HepG2 (cell line): ENCODE results near the gene JADE3. TPM values are rescaled to one million over a fixed set of nuclear protein-coding genes. Genes with fewer than 3 reads are reported as not detected.

Experiments
- ASH2L ChIP-seq: fragments of 300-600, 200-600 bp; sonication (generic); IDR thresholded peaks from 2 replicates; pipeline ENCODE4 v1.7.0; 2017; ENCODE audit warnings: low read depth, mild to moderate bottlenecking, moderate library complexity, mixed read lengths, low read length; ENCODE audit not compliant: insufficient read length
- EED ChIP-seq: sonication (generic); formaldehyde crosslinking; IDR thresholded peaks from 2 replicates; pipeline ENCODE4 v1.5.0; 2020; ENCODE audit warnings: mild to moderate bottlenecking, missing genetic modification reagents
- GFI1 ChIP-seq: sonication (generic); formaldehyde crosslinking; IDR thresholded peaks from 2 replicates; pipeline ENCODE4 v1.5.0; 2020; ENCODE audit warnings: missing genetic modification reagents, mild to moderate bottlenecking, borderline replicate concordance
- KDM2A ChIP-seq: sonication (generic); formaldehyde crosslinking; IDR thresholded peaks from 2 replicates; pipeline ENCODE4 v1.4.0; 2020; ENCODE audit warnings: low read depth, missing genetic modification reagents, borderline replicate concordance
- KDM5B ChIP-seq: sonication (generic); formaldehyde crosslinking; IDR thresholded peaks from 2 replicates; pipeline ENCODE4 v1.4.0; 2020; ENCODE audit warnings: missing genetic modification reagents, mild to moderate bottlenecking, borderline replicate concordance
- PHF8 ChIP-seq: sonication (generic); formaldehyde crosslinking; IDR thresholded peaks from 2 replicates; pipeline ENCODE4 v1.5.0; 2020; ENCODE audit warnings: missing genetic modification reagents
- TOPORS ChIP-seq: sonication (generic); formaldehyde crosslinking; IDR thresholded peaks from 2 replicates; pipeline ENCODE4 v1.8.0; 2023; ENCODE audit warnings: mild to moderate bottlenecking, missing genetic modification reagents
- ZBTB10 ChIP-seq: sonication (generic); formaldehyde crosslinking; IDR thresholded peaks from 2 replicates; pipeline ENCODE4 v1.4.0; 2020; ENCODE audit warnings: missing genetic modification reagents, borderline replicate concordance
- ZBTB3 ChIP-seq: sonication (generic); formaldehyde crosslinking; IDR thresholded peaks from 2 replicates; pipeline ENCODE4 v1.4.0; 2020; ENCODE audit warnings: low read depth, mild to moderate bottlenecking, moderate library complexity, missing genetic modification reagents, borderline replicate concordance
- ZBTB49 ChIP-seq: sonication (generic); formaldehyde crosslinking; IDR thresholded peaks from 2 replicates; pipeline ENCODE4 v1.4.0; 2020; ENCODE audit warnings: missing genetic modification reagents, borderline replicate concordance
- ZNF34 ChIP-seq: sonication (generic); formaldehyde crosslinking; IDR thresholded peaks from 2 replicates; pipeline ENCODE4 v1.4.0; 2020; ENCODE audit warnings: mild to moderate bottlenecking, missing genetic modification reagents, borderline replicate concordance
- ZNF556 ChIP-seq: sonication (generic); formaldehyde crosslinking; IDR thresholded peaks from 2 replicates; pipeline ENCODE4 v1.4.0; 2020; ENCODE audit warnings: mild to moderate bottlenecking, missing genetic modification reagents, borderline replicate concordance
- ZNF691 ChIP-seq: sonication (generic); formaldehyde crosslinking; IDR thresholded peaks from 2 replicates; pipeline ENCODE4 v1.4.0; 2020; ENCODE audit warnings: missing genetic modification reagents, low read depth, mild to moderate bottlenecking, borderline replicate concordance
- ZNF709 ChIP-seq: sonication (generic); formaldehyde crosslinking; IDR thresholded peaks from 2 replicates; pipeline ENCODE4 v1.5.0; 2020; ENCODE audit warnings: mild to moderate bottlenecking, missing genetic modification reagents
- polyA plus RNA-seq, 8 experiments: library from polyadenylated mRNA; depleted of rRNA in 3 of 8; stranded (reverse) in 7 of 8; unstranded in 1 of 8; fragments of >200 nt; fragmentation: Illumina TruSeq in 4 of 8; extraction: Trizol in 4 of 8; gene quantifications; 2 replicates each; pipeline versions ENCODE4 v1.2.1 to v1.2.3, GENCODE V29; 2011 to 2016; ENCODE audit warnings: low read depth in 4 of 8, missing spikeins in 1 of 8, mixed read lengths in 1 of 8; ENCODE audit not compliant: insufficient read depth in 1 of 8
- total RNA-seq, 5 experiments: library from RNA; depleted of rRNA; stranded (reverse); fragments of >200 nt; fragmentation: Illumina TruSeq; extraction: Trizol; gene quantifications; 2 replicates each; pipeline ENCODE4 v1.2.3, GENCODE V29; 2016; ENCODE audit warnings: low read depth in 1 of 5
- TF ChIP-seq, protein P1 (sequence below): sonication (generic); formaldehyde crosslinking; IDR thresholded peaks from 2 replicates; pipeline ENCODE4 v1.8.1; 2023; ENCODE audit warnings: mild to moderate bottlenecking, missing genetic modification reagents
- TF ChIP-seq, protein P2 (sequence below): sonication (generic); formaldehyde crosslinking; IDR thresholded peaks from 2 replicates; pipeline ENCODE4 v1.8.1; 2023; ENCODE audit warnings: mild to moderate bottlenecking, missing genetic modification reagents
- TF ChIP-seq, protein P3 (sequence below): sonication (generic); formaldehyde crosslinking; IDR thresholded peaks from 2 replicates; pipeline ENCODE4 v1.4.0; 2020; ENCODE audit warnings: missing genetic modification reagents

Gene JADE3
- total and polyA plus RNA-seq, 2 of the 13 experiments (the other 11 are each of a cell fraction or from before 2014, with no cell fraction given), result 7.7 to 7.8 TPM

- TF ChIP-seq ZBTB49, result no peak
- peak; percentile 12 for TF ChIP-seq ASH2L
- TF ChIP-seq ZBTB10 (CRISPR knock-in tag), result 0 out of 2 replicates have a peak, but pooled peaks have one; percentile 14
- no peak for TF ChIP-seq ZBTB3 (CRISPR knock-in tag)
- no peak for TF ChIP-seq GFI1 (CRISPR knock-in tag)
- TF ChIP-seq, protein P1, sequence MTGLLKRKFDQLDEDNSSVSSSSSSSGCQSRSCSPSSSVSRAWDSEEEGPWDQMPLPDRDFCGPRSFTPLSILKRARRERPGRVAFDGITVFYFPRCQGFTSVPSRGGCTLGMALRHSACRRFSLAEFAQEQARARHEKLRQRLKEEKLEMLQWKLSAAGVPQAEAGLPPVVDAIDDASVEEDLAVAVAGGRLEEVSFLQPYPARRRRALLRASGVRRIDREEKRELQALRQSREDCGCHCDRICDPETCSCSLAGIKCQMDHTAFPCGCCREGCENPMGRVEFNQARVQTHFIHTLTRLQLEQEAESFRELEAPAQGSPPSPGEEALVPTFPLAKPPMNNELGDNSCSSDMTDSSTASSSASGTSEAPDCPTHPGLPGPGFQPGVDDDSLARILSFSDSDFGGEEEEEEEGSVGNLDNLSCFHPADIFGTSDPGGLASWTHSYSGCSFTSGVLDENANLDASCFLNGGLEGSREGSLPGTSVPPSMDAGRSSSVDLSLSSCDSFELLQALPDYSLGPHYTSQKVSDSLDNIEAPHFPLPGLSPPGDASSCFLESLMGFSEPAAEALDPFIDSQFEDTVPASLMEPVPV (CRISPR knock-in tag), result no peak
- TF ChIP-seq, protein P2, sequence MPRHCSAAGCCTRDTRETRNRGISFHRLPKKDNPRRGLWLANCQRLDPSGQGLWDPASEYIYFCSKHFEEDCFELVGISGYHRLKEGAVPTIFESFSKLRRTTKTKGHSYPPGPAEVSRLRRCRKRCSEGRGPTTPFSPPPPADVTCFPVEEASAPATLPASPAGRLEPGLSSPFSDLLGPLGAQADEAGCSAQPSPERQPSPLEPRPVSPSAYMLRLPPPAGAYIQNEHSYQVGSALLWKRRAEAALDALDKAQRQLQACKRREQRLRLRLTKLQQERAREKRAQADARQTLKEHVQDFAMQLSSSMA, result no peak
- no peak for TF ChIP-seq EED
- TF ChIP-seq ZNF691 (CRISPR knock-in tag), result peak; percentile 40; the same call in 1 of the 2 replicates
- TF ChIP-seq ZNF34 (CRISPR knock-in tag), result no peak
- no peak for TF ChIP-seq KDM5B (CRISPR knock-in tag)
- peak; percentile 63; the same call in 1 of the 2 replicates for TF ChIP-seq KDM2A (CRISPR knock-in tag)
- TF ChIP-seq ZNF556 (CRISPR knock-in tag), result no peak
- no peak for TF ChIP-seq ZNF709 (CRISPR knock-in tag)
- TF ChIP-seq PHF8 (CRISPR knock-in tag), result peak; percentile 40; the same call in 1 of the 2 replicates
- TF ChIP-seq TOPORS (CRISPR knock-in tag), result no peak
- TF ChIP-seq, protein P3, sequence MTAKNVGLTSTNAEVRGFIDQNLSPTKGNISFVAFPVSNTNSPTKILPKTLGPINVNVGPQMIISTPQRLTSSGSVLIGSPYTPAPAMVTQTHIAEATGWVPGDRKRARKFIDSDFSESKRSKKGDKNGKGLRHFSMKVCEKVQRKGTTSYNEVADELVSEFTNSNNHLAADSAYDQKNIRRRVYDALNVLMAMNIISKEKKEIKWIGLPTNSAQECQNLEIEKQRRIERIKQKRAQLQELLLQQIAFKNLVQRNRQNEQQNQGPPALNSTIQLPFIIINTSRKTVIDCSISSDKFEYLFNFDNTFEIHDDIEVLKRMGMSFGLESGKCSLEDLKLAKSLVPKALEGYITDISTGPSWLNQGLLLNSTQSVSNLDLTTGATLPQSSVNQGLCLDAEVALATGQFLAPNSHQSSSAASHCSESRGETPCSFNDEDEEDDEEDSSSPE (CRISPR knock-in tag), result peak; percentile 44; the same call in 1 of the 2 replicates
Measured at GRCh38 chrX:46912603-46913491, 626 bp downstream of the JADE3 start (continued).
